RPMI8226 (cell line): Measurements from ENCODE around the gene NMRK1.

Experiments used
- DNase-seq: peaks from one replicate; pipeline ENCODE4 v3.0.0-alpha.2; 2015

The NMRK1 gene

DNA sequence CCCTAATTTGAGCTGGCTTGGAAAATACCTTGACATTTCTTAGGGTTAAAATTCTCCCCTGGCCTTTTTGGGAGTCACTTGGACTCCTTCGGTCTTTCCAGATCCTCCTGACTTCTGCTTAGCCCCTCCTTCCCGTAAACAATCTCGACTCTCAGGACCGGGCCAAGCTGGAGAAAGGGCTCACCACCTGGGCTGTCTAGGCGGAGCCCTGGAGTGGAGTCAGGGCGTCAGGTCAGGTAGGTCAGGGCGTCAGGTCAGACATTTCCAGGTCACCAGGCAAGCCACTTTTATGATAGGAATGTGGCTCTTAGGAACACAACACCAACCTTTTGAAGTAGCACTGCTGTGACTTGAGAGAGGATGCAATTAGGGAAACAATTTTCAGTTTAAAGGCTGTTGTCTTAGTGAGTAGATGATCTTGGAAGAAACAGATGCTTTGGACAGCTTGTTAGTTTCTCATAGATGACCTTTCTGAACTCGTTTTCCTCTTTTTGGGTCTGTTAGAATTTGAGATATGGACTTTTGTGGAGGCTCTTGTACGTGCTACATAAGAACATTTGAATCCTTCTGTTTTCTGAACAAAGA, 13.1 kb upstream of the NMRK1 start:
- DNase-seq, result no peak

- no peak for DNase-seq
Observed at GRCh38 chr9:75096796-75097195, 8.8 kb upstream of the NMRK1 start.

GRCh38 chr9:75092766-75093165, 4.8 kb upstream of the NMRK1 start:
- no peak for DNase-seq

- no peak for DNase-seq
Observed at GRCh38 chr9:75090579-75090978, 2.6 kb upstream of the NMRK1 start.

DNA sequence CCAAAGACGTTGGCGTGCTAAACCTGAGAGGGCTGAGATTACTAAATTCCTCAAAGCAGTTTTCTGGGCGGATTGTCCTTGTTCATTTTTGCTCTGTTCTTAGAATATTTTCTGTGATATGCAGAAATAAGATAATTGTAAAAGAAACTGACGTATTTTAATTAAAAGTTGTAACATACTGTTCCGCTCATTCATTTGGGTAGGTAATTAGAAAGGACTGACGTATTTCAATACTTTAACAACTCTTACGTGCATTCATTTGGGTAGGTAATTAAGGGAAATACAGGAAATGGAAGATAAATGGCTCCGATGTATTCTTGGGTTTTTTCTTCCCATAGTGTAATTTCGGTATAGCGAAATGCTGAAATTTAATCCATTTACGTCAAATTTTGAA, 1.4 kb upstream of the NMRK1 start:
- DNase-seq, result no peak

GRCh38 chr9:75088646-75089372, 854 bp upstream of the NMRK1 start:
- peak; percentile 55 for DNase-seq

GRCh38 chr9:75087289-75087823, 599 bp downstream of the NMRK1 start:
- DNase-seq, result peak; percentile 72

- DNase-seq, result peak; percentile 83
Observed at GRCh38 chr9:75086541-75087288, 1.2 kb downstream of the NMRK1 start.

- peak; percentile 30 for DNase-seq
Observed at GRCh38 chr9:75085640-75086039, 2.3 kb downstream of the NMRK1 start.

GRCh38 chr9:75084081-75084672, 3.8 kb downstream of the NMRK1 start:
- DNase-seq, result no peak

GRCh38 chr9:75083188-75083970, 4.6 kb downstream of the NMRK1 start:
- DNase-seq, result no peak

GRCh38 chr9:75081632-75082031, 6.3 kb downstream of the NMRK1 start:
- no peak for DNase-seq

DNA sequence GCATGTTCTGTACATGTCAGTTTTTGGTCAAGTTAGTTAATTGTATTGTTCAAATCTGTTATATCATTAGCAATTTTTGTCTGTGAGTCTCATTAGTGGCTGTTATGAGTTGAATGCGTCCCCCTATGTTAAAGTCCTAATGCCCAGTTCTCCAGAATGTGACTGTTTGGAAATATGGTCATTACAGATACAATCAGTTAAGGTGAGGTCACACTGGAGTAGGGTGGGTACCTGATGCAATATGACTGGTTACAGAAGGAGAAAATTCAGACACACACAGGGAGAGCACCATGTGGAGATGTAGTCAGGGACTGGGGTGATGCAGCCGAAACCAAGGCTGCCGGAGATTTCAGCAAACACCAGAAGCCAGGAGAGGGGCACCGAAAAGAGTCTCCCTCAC, 15.1 kb downstream of the NMRK1 start:
- DNase-seq, result no peak

DNA sequence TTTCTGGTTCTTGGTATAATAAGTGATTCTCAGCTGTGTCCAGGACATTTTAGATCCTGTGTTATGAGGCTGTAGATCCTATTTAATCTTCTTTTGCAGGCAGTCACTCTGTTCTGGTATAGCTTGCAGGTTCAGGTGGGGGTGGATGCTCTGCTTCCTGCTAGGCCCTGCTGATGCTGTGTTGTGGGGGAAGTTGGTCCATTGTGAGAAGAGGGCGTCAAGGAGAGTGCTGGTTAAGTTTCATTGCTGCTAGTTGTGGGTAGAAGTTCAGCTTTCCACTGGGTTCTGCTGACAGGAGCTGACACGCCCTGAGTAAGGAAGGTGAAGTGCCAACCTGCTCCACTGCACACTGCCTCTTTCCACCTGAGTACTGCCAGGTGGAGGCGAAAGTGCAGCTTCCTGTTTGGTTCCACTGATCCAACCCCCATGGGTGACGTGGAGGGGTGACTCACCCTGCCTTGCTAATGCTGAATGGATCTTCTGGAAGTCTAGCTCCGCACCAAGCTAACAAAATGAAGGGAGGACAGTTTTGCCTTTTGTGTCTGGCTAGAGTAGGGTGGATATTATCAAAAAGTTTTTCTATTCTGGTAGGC, 16.3 kb downstream of the NMRK1 start:
- no peak for DNase-seq

- DNase-seq, result no peak
Observed at GRCh38 chr9:75069171-75069570, 18.8 kb downstream of the NMRK1 start.

GRCh38 chr9:75067894-75068293, 20.1 kb downstream of the NMRK1 start:
- DNase-seq, result no peak

DNA sequence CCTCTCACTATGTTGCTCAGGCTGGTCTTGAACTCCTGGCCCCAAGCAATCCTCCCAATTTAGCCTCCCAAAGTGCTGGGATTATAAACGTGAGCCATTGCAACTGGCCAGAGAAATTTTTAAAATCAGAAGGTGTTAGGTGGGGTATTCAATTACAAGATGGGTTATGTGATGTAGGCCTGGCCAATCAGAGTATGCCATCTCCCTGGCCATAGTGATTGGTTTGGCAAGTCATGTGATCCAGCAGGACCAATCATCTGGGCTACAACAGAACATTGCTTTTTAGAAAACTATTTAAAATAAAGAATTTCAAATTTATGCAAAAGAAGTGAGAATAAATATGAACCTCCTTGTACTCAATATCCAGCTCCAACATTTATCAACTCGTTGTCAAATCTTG, 22.4 kb downstream of the NMRK1 start:
- DNase-seq, result no peak

- no peak for DNase-seq
Observed at GRCh38 chr9:75064307-75065025, 23.5 kb downstream of the NMRK1 start.

DNA sequence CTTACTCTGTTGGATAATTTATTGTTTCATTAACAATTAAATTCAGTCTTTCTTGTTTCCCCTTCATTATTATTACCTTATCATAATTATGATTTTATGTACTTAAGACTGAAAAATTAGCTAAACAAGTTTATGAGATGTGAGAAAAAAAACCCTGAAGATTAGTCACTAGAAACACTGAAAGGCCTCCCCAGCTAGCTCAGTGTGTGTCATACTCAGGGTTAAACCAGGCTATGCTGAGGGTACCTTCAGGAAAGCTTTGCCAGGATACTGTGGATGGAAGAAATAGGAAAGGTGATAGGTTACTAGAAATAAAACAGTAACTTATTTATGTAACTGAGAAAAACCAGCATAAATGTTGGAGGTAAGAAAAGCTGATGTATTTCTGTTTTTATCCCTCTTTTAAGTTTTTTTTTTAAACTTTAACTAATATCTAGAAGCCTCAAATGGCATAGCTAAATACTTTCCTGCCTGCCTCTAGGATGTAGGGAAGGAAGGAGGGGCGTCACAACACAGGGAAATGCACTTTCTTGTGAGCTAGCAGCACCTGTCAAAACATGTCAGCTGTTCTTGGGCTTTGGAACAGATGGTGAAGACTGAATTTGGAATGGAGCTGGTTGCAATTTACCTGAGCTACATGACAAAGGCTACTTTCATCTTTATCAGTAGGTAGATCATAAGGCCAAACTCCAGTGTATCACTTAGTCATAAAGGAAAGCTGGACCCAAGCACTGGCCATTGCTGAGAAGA, 24.2 kb downstream of the NMRK1 start:
- DNase-seq, result no peak

DNA sequence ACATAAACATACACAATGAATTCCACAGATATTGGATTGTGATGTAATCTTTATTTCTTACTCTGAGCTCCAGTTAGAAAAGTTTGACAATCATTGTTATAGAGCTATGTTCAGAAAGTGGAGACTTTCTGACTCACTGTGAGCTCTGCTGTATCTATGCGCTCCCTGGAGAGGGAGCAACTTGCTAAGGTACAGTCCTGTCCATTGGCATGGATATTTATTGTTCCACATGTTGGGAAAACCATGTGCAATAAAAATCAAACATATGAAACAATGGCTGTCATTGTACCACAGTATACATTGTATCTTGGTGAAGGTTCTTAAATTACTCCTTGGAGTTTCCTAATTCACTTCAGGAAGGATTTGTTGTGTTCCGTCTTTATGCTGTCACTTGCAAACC, 26.8 kb downstream of the NMRK1 start:
- no peak for DNase-seq
